ENCODE measurements around the gene PICALM.

PICALM gene

DNA sequence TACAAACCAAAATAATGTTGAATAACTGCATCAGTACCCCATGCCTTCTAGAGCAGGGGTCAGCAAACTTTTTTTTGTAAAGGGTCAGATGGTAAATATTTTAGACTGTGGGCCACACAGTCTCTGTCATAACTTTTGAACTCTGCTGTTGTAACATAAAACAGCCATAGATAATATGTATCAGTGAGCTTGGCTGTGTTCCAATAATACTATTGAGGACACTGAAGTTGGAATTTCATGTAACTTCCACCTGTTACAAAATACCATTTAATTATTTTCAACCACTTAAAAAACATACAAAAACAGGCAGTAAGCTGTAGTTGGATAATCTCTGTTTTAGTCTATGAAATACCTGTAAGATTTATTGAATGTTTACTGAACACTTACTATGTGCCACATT lies 55.2 kb downstream of the PICALM start:
- TF ChIP-seq NFIC (IDR thresholded peaks at IDR 0.05) (peak; percentile 17; the same call in 1 of the 2 replicates), EGR1 (IDR thresholded peaks at IDR 0.05) (no peak)

DNA sequence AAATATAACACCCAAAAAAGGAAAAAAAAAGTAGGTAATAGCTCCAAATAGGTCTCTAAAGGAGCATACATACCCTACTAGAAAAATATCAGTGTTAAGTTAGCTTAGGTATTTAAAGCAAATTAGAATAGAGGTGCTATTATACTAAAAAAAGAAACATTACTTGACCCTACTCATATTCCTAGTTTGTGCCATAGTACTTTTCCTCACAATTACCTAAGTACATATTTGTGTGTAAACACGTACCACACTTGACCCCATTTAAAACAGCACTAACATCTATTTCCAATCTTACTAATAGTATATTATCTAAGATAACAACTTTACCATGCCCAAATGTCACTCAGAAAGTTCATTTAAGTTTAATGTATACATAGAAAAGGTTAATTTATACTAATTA lies 57.7 kb downstream of the PICALM start:
- TF ChIP-seq TCF12 (IDR thresholded peaks at IDR 0.05; ENCODE audit: low read depth): no peak
- no peak for TF ChIP-seq EGR1 (IDR thresholded peaks at IDR 0.05)
- TF ChIP-seq CEBPB (IDR thresholded peaks at IDR 0.05): no peak
- TF ChIP-seq NFIC (IDR thresholded peaks at IDR 0.05): no peak
- no peak for TF ChIP-seq CREB1 (IDR thresholded peaks at IDR 0.05; ENCODE audit: low read depth)
- no peak for TF ChIP-seq YY1 (IDR thresholded peaks at IDR 0.05; ENCODE audit: low read depth)
- TF ChIP-seq TAF1 (IDR thresholded peaks at IDR 0.05; ENCODE audit: low read depth): no peak
- TF ChIP-seq RAD21 (IDR thresholded peaks at IDR 0.05; ENCODE audit: low read depth): no peak

DNA sequence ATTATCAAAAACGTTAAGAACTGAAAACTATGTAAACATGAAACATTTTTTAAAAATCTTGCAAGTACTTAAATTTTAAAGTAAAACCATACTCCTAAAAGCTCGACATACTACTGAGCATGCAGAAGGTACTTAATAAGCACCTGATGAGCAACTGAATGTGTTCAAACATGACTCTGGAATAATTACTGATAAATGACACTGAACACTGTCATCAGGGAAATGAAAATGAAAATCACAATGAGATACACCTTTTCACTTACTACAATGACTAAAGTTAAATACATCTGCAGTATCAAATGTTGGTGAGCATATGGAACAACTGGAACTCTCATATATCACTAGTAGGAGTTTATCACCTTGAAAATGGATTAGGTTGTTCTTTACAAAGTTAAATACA lies 65.2 kb downstream of the PICALM start:
- TF ChIP-seq RAD21 (IDR thresholded peaks at IDR 0.05; ENCODE audit: low read depth): no peak
- TF ChIP-seq EP300 (IDR thresholded peaks at IDR 0.05; ENCODE audit: borderline replicate concordance): no peak
- TF ChIP-seq EGR1 (IDR thresholded peaks at IDR 0.05): no peak
- TF ChIP-seq TCF12 (IDR thresholded peaks at IDR 0.05; ENCODE audit: low read depth): no peak
- TF ChIP-seq CEBPB (IDR thresholded peaks at IDR 0.05): no peak
- no peak for TF ChIP-seq YY1 (IDR thresholded peaks at IDR 0.05; ENCODE audit: low read depth)
- no peak for TF ChIP-seq TAF1 (IDR thresholded peaks at IDR 0.05; ENCODE audit: low read depth)
- TF ChIP-seq ZBTB7A (IDR thresholded peaks at IDR 0.05; ENCODE audit: low read depth): no peak
- no peak for TF ChIP-seq CREB1 (IDR thresholded peaks at IDR 0.05; ENCODE audit: low read depth)
- TF ChIP-seq, protein P1, sequence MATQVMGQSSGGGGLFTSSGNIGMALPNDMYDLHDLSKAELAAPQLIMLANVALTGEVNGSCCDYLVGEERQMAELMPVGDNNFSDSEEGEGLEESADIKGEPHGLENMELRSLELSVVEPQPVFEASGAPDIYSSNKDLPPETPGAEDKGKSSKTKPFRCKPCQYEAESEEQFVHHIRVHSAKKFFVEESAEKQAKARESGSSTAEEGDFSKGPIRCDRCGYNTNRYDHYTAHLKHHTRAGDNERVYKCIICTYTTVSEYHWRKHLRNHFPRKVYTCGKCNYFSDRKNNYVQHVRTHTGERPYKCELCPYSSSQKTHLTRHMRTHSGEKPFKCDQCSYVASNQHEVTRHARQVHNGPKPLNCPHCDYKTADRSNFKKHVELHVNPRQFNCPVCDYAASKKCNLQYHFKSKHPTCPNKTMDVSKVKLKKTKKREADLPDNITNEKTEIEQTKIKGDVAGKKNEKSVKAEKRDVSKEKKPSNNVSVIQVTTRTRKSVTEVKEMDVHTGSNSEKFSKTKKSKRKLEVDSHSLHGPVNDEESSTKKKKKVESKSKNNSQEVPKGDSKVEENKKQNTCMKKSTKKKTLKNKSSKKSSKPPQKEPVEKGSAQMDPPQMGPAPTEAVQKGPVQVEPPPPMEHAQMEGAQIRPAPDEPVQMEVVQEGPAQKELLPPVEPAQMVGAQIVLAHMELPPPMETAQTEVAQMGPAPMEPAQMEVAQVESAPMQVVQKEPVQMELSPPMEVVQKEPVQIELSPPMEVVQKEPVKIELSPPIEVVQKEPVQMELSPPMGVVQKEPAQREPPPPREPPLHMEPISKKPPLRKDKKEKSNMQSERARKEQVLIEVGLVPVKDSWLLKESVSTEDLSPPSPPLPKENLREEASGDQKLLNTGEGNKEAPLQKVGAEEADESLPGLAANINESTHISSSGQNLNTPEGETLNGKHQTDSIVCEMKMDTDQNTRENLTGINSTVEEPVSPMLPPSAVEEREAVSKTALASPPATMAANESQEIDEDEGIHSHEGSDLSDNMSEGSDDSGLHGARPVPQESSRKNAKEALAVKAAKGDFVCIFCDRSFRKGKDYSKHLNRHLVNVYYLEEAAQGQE (IDR thresholded peaks at IDR 0.05; ENCODE audit: low read depth): no peak
- TF ChIP-seq, protein P2, sequence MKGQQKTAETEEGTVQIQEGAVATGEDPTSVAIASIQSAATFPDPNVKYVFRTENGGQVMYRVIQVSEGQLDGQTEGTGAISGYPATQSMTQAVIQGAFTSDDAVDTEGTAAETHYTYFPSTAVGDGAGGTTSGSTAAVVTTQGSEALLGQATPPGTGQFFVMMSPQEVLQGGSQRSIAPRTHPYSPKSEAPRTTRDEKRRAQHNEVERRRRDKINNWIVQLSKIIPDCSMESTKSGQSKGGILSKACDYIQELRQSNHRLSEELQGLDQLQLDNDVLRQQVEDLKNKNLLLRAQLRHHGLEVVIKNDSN (IDR thresholded peaks at IDR 0.05): no peak
- no peak for TF ChIP-seq NFIC (IDR thresholded peaks at IDR 0.05)
- TF ChIP-seq, protein P3, sequence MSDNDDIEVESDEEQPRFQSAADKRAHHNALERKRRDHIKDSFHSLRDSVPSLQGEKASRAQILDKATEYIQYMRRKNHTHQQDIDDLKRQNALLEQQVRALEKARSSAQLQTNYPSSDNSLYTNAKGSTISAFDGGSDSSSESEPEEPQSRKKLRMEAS (IDR thresholded peaks at IDR 0.05): no peak
- TF ChIP-seq TEAD4 (IDR thresholded peaks at IDR 0.05): no peak
- no peak for TF ChIP-seq FOXM1 (IDR thresholded peaks at IDR 0.05; ENCODE audit: borderline replicate concordance, low read depth)

DNA sequence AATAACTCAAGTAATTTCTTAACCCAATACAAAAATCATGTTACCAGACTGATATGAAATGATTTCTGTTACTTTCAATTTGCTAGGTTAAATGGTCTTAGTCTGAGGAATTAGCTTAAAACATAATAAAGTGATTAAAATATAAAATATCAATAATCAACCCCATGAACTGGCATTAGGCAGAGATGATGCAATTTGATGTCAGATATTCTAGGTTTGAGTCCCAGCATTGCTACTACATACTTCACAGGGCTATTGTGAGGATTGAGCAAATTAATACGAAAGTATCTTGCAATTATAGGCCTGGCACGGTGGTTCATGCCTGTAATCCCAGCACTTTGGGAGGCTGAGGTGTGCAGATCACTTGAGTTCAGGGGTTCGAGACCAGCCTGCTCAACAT lies 66.5 kb downstream of the PICALM start:
- TF ChIP-seq YY1 (IDR thresholded peaks at IDR 0.05; ENCODE audit: low read depth) (no peak), TEAD4 (IDR thresholded peaks at IDR 0.05) (no peak), CREB1 (IDR thresholded peaks at IDR 0.05; ENCODE audit: low read depth) (no peak), FOXM1 (IDR thresholded peaks at IDR 0.05; ENCODE audit: borderline replicate concordance, low read depth) (no peak), EP300 (IDR thresholded peaks at IDR 0.05; ENCODE audit: borderline replicate concordance) (no peak), ZBTB7A (IDR thresholded peaks at IDR 0.05; ENCODE audit: low read depth) (no peak), CEBPB (IDR thresholded peaks at IDR 0.05) (no peak), EGR1 (IDR thresholded peaks at IDR 0.05) (no peak), TAF1 (IDR thresholded peaks at IDR 0.05; ENCODE audit: low read depth) (no peak), TCF12 (IDR thresholded peaks at IDR 0.05; ENCODE audit: low read depth) (no peak), RAD21 (IDR thresholded peaks at IDR 0.05; ENCODE audit: low read depth) (no peak), NFIC (IDR thresholded peaks at IDR 0.05) (no peak)
- TF ChIP-seq, protein P3 (IDR thresholded peaks at IDR 0.05): no peak
- TF ChIP-seq, protein P2 (IDR thresholded peaks at IDR 0.05): no peak
- TF ChIP-seq, protein P1 (IDR thresholded peaks at IDR 0.05; ENCODE audit: low read depth): no peak

DNA sequence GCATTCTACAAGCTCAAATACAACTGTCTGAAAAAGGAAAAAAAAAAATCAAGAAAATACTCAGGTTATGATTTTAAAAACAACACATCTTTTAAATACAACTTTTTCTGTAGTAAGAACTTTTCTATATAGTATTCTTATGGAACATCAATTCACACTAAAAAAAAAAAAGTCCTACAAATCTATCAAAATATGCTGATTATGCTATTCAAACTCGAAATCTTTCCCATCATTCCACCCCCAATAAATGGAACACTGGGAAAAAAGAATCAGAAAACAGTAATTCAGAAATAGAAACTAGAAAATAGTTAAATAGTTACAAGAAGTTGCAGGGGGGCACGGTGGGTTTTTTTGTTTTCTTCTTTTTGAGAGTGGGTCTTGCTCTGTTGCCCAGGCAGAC lies 77.4 kb downstream of the PICALM start:
- no peak for TF ChIP-seq EGR1 (IDR thresholded peaks at IDR 0.05)
- TF ChIP-seq, protein P2 (IDR thresholded peaks at IDR 0.05): no peak
- TF ChIP-seq TEAD4 (IDR thresholded peaks at IDR 0.05): no peak
- no peak for TF ChIP-seq TCF12 (IDR thresholded peaks at IDR 0.05; ENCODE audit: low read depth)
- no peak for TF ChIP-seq TAF1 (IDR thresholded peaks at IDR 0.05; ENCODE audit: low read depth)
- TF ChIP-seq YY1 (IDR thresholded peaks at IDR 0.05; ENCODE audit: low read depth): no peak
- TF ChIP-seq FOXM1 (IDR thresholded peaks at IDR 0.05; ENCODE audit: borderline replicate concordance, low read depth): no peak
- TF ChIP-seq ZBTB7A (IDR thresholded peaks at IDR 0.05; ENCODE audit: low read depth): no peak
- TF ChIP-seq NFIC (IDR thresholded peaks at IDR 0.05): no peak
- TF ChIP-seq EP300 (IDR thresholded peaks at IDR 0.05; ENCODE audit: borderline replicate concordance): no peak
- TF ChIP-seq RAD21 (IDR thresholded peaks at IDR 0.05; ENCODE audit: low read depth): no peak
- TF ChIP-seq CREB1 (IDR thresholded peaks at IDR 0.05; ENCODE audit: low read depth): no peak
